GM23338 (cell line): ENCODE results near the gene ABCC12. TPM values are rescaled to one million over a fixed set of nuclear protein-coding genes. Genes with fewer than 3 reads are reported as not detected.

Experiments used
- ATAC-seq: fragments of 200-7000 bp; cut with Tn5 transposase; 3 replicates; pipeline ENCODE4 v1.9.1; 2020
- DNase-seq: peaks from one replicate; pipeline ENCODE4 v3.0.0-alpha.2; 2015; ENCODE audit warnings: low spot score
- H2AFZ ChIP-seq: fragments of 200-600 bp; sonication (generic); 2 replicates; pipeline ENCODE4 v1.8.0; 2016; ENCODE audit warnings: antibody characterized with exemption, mild to moderate bottlenecking, moderate library complexity
- H3F3A ChIP-seq: fragments of 200-600 bp; sonication (generic); replicated peaks from 2 replicates; pipeline ENCODE4 v1.8.0; 2017; ENCODE audit warnings: antibody characterized with exemption, mixed run types, low read depth
- H3K27ac ChIP-seq: fragments of 200-600 bp; sonication (generic); 2 replicates; pipeline ENCODE4 v1.6.1; 2016; ENCODE audit warnings: low read depth
- H3K27me3 ChIP-seq: fragments of 200-600 bp; sonication (generic); 2 replicates; pipeline ENCODE4 v1.8.0; 2016; ENCODE audit warnings: mild to moderate bottlenecking, mixed run types, moderate library complexity; ENCODE audit not compliant: insufficient read depth
- H3K36me3 ChIP-seq: fragments of 200-600 bp; sonication (generic); 2 replicates; pipeline ENCODE4 v1.8.0; 2016; ENCODE audit warnings: mild to moderate bottlenecking; ENCODE audit not compliant: insufficient read depth
- H3K4me1 ChIP-seq: fragments of 200-600 bp; sonication (generic); 2 replicates; pipeline ENCODE4 v1.8.0; 2016; ENCODE audit warnings: mild to moderate bottlenecking, moderate library complexity; ENCODE audit not compliant: insufficient read depth
- H3K4me2 ChIP-seq: fragments of 200-600 bp; sonication (generic); 2 replicates; pipeline ENCODE4 v1.7.1; 2017; ENCODE audit warnings: mixed run types
- H3K4me3 ChIP-seq: fragments of 200-600 bp; sonication (generic); 2 replicates; pipeline ENCODE4 v1.6.1; 2016; ENCODE audit warnings: mixed run types
- H3K79me2 ChIP-seq: fragments of 200-600 bp; sonication (generic); replicated peaks from 2 replicates; pipeline ENCODE4 v1.8.0; 2017; ENCODE audit warnings: mild to moderate bottlenecking; ENCODE audit not compliant: insufficient read depth
- H3K9me2 ChIP-seq: fragments of 200-600 bp; sonication (generic); 2 replicates; pipeline ENCODE4 v1.8.0; 2017; ENCODE audit not compliant: insufficient read depth
- H4K20me1 ChIP-seq: fragments of 200-600 bp; sonication (generic); replicated peaks from 2 replicates; pipeline ENCODE4 v1.8.0; 2017; ENCODE audit warnings: mild to moderate bottlenecking; ENCODE audit not compliant: insufficient read depth
- H3K27ac Mint-ChIP-seq: 2 replicates; pipeline ENCODE4 v1.8.0; 2020; ENCODE audit warnings: inconsistent platforms, mild to moderate bottlenecking, moderate library complexity, mixed read lengths
- H3K27me3 Mint-ChIP-seq: 3 replicates; pipeline ENCODE4 v1.8.0; 2022; ENCODE audit warnings: low read depth, mild to moderate bottlenecking, moderate library complexity, mixed read lengths, inconsistent platforms; ENCODE audit not compliant: insufficient read depth, poor library complexity
- H3K36me3 Mint-ChIP-seq: 3 replicates; pipeline ENCODE4 v1.8.0; 2021; ENCODE audit warnings: low read depth, mild to moderate bottlenecking, inconsistent platforms, moderate library complexity, mixed read lengths
- H3K4me1 Mint-ChIP-seq: 3 replicates; pipeline ENCODE4 v1.8.0; 2020; ENCODE audit warnings: mild to moderate bottlenecking, inconsistent platforms, mixed read lengths
- H3K4me3 Mint-ChIP-seq: 3 replicates; pipeline ENCODE4 v1.8.0; 2021; ENCODE audit warnings: moderate library complexity, mild to moderate bottlenecking, inconsistent platforms, mixed read lengths
- H3K9me3 Mint-ChIP-seq: 3 replicates; pipeline ENCODE4 v1.8.0; 2020; ENCODE audit warnings: moderate library complexity, mild to moderate bottlenecking, inconsistent platforms, mixed read lengths
- CREB1 ChIP-seq: fragments of 250-450 bp; sonication (Bioruptor Pico); IDR thresholded peaks from 2 replicates; pipeline ENCODE4 v1.5.0; 2020; ENCODE audit warnings: low read depth, mild to moderate bottlenecking, moderate library complexity
- EZH2 ChIP-seq: fragments of 200-600 bp; sonication (generic); IDR thresholded peaks from one replicate; pipeline ENCODE4 v1.8.0; 2017; ENCODE audit warnings: antibody characterized with exemption, mild to moderate bottlenecking, low read depth; ENCODE audit not compliant: unreplicated experiment
- EZH2phosphoT487 ChIP-seq: fragments of 200-600 bp; sonication (generic); IDR thresholded peaks from one replicate; pipeline ENCODE4 v1.8.1; 2018; ENCODE audit warnings: antibody characterized with exemption; ENCODE audit not compliant: unreplicated experiment
- JUNB ChIP-seq: IDR thresholded peaks from one replicate; pipeline ENCODE4 v1.6.1; 2016; ENCODE audit warnings: antibody characterized with exemption; ENCODE audit not compliant: unreplicated experiment
- NANOG ChIP-seq: IDR thresholded peaks from 2 replicates; pipeline ENCODE4 v1.6.1; 2016; ENCODE audit warnings: antibody characterized with exemption, borderline replicate concordance
- POLR2AphosphoS5 ChIP-seq: IDR thresholded peaks from 2 replicates; pipeline ENCODE4 v1.6.1; 2016; ENCODE audit warnings: antibody characterized with exemption, low read depth
- STAT1 ChIP-seq: IDR thresholded peaks from one replicate; pipeline ENCODE4 v1.6.1; 2016; ENCODE audit warnings: antibody characterized with exemption; ENCODE audit not compliant: unreplicated experiment
- ZNF114 ChIP-seq: fragments of 250-450 bp; sonication (Bioruptor Pico); IDR thresholded peaks from 2 replicates; pipeline ENCODE4 v1.5.0; 2020; ENCODE audit warnings: mild to moderate bottlenecking, moderate library complexity
- ZNF331 ChIP-seq: fragments of 250-450 bp; sonication (Bioruptor Pico); IDR thresholded peaks from 2 replicates; pipeline ENCODE4 v1.5.0; 2020; ENCODE audit warnings: low read depth, mild to moderate bottlenecking, moderate library complexity
- polyA plus RNA-seq: library from polyadenylated mRNA; unstranded; fragments of >200 nt; fragmentation: Nextera tagmentation; extraction: Ambion mirVana; gene quantifications from 2 replicates; pipeline ENCODE4 v1.2.1, GENCODE V29; 2016
- total RNA-seq: library from RNA; depleted of rRNA; stranded (reverse); fragments of >200 nt; shearing (Covaris generic); gene quantifications from 2 replicates; pipeline ENCODE4 v1.2.3, GENCODE V29; 2014
- TF ChIP-seq, protein P1 (sequence below): fragments of 250-450 bp; sonication (Bioruptor Pico); IDR thresholded peaks from 2 replicates; pipeline ENCODE4 v1.5.0; 2020; ENCODE audit warnings: mild to moderate bottlenecking, moderate library complexity
- TF ChIP-seq, protein P2 (sequence below): IDR thresholded peaks from one replicate; pipeline ENCODE4 v1.6.1; 2018; ENCODE audit warnings: antibody characterized with exemption; ENCODE audit not compliant: unreplicated experiment
- TF ChIP-seq, protein P3 (sequence below): IDR thresholded peaks from 2 replicates; pipeline ENCODE4 v1.6.1; 2016; ENCODE audit warnings: antibody characterized with exemption

The ABCC12 gene
- total and polyA plus RNA-seq, 2 experiments from 2014 or later = not detected

GRCh38 chr16:48172682-48173081 lies 16.9 kb upstream of the ABCC12 start:
- DNase-seq (no peak), ATAC-seq (no peak)
- Histone ChIP-seq H3K27me3 (no peaks in the 10 kb centered on the region), H3K27ac (no peak overlapping the region), H3K4me2 (no peak overlapping the region), H3K79me2 (no peaks in the 10 kb centered on the region), H3K36me3 (no peaks in the 10 kb centered on the region), H3F3A (no peaks in the 10 kb centered on the region), H3K4me3 (no peak overlapping the region), H2AFZ (no peak overlapping the region), H3K9me2 (no peaks in the 10 kb centered on the region), H3K4me1 (no peaks in the 10 kb centered on the region), H4K20me1 (no peaks in the 10 kb centered on the region)
- TF ChIP-seq ZNF114 (CRISPR knock-in tag) (no peak), NANOG (no peak)
- no peak overlapping the region for H3K4me3 Mint-ChIP-seq
- H3K27me3 Mint-ChIP-seq = peaks cover 4% of the 10 kb centered on the region
- H3K27ac Mint-ChIP-seq = no peak overlapping the region
- no peaks in the 10 kb centered on the region for H3K4me1 Mint-ChIP-seq
- H3K9me3 Mint-ChIP-seq = no peaks in the 10 kb centered on the region
- no peaks in the 10 kb centered on the region for H3K36me3 Mint-ChIP-seq

- ATAC-seq = no peak
- Histone ChIP-seq H3K27me3 (no peaks in the 10 kb centered on the region), H3K27ac (no peak overlapping the region), H2AFZ (no peak overlapping the region), H3K4me3 (no peak overlapping the region), H4K20me1 (no peaks in the 10 kb centered on the region), H3K36me3 (no peaks in the 10 kb centered on the region), H3K4me1 (no peaks in the 10 kb centered on the region), H3K9me2 (no peaks in the 10 kb centered on the region), H3K4me2 (no peak overlapping the region), H3F3A (no peaks in the 10 kb centered on the region), H3K79me2 (no peaks in the 10 kb centered on the region)
- DNase-seq = no peak
- no peaks in the 10 kb centered on the region for H3K9me3 Mint-ChIP-seq
- H3K36me3 Mint-ChIP-seq = no peaks in the 10 kb centered on the region
- H3K27me3 Mint-ChIP-seq = peaks cover 6% of the 10 kb centered on the region
- no peak overlapping the region for H3K4me3 Mint-ChIP-seq
- peaks cover 10% of the 10 kb centered on the region for H3K4me1 Mint-ChIP-seq
- H3K27ac Mint-ChIP-seq = no peak overlapping the region
- TF ChIP-seq NANOG (no peak), CREB1 (CRISPR knock-in tag) (no peak), ZNF114 (CRISPR knock-in tag) (no peak), JUNB (no peak), EZH2 (no peak), EZH2phosphoT487 (no peak), POLR2AphosphoS5 (no peak), STAT1 (no peak), ZNF331 (CRISPR knock-in tag) (no peak)
- TF ChIP-seq, protein P1, sequence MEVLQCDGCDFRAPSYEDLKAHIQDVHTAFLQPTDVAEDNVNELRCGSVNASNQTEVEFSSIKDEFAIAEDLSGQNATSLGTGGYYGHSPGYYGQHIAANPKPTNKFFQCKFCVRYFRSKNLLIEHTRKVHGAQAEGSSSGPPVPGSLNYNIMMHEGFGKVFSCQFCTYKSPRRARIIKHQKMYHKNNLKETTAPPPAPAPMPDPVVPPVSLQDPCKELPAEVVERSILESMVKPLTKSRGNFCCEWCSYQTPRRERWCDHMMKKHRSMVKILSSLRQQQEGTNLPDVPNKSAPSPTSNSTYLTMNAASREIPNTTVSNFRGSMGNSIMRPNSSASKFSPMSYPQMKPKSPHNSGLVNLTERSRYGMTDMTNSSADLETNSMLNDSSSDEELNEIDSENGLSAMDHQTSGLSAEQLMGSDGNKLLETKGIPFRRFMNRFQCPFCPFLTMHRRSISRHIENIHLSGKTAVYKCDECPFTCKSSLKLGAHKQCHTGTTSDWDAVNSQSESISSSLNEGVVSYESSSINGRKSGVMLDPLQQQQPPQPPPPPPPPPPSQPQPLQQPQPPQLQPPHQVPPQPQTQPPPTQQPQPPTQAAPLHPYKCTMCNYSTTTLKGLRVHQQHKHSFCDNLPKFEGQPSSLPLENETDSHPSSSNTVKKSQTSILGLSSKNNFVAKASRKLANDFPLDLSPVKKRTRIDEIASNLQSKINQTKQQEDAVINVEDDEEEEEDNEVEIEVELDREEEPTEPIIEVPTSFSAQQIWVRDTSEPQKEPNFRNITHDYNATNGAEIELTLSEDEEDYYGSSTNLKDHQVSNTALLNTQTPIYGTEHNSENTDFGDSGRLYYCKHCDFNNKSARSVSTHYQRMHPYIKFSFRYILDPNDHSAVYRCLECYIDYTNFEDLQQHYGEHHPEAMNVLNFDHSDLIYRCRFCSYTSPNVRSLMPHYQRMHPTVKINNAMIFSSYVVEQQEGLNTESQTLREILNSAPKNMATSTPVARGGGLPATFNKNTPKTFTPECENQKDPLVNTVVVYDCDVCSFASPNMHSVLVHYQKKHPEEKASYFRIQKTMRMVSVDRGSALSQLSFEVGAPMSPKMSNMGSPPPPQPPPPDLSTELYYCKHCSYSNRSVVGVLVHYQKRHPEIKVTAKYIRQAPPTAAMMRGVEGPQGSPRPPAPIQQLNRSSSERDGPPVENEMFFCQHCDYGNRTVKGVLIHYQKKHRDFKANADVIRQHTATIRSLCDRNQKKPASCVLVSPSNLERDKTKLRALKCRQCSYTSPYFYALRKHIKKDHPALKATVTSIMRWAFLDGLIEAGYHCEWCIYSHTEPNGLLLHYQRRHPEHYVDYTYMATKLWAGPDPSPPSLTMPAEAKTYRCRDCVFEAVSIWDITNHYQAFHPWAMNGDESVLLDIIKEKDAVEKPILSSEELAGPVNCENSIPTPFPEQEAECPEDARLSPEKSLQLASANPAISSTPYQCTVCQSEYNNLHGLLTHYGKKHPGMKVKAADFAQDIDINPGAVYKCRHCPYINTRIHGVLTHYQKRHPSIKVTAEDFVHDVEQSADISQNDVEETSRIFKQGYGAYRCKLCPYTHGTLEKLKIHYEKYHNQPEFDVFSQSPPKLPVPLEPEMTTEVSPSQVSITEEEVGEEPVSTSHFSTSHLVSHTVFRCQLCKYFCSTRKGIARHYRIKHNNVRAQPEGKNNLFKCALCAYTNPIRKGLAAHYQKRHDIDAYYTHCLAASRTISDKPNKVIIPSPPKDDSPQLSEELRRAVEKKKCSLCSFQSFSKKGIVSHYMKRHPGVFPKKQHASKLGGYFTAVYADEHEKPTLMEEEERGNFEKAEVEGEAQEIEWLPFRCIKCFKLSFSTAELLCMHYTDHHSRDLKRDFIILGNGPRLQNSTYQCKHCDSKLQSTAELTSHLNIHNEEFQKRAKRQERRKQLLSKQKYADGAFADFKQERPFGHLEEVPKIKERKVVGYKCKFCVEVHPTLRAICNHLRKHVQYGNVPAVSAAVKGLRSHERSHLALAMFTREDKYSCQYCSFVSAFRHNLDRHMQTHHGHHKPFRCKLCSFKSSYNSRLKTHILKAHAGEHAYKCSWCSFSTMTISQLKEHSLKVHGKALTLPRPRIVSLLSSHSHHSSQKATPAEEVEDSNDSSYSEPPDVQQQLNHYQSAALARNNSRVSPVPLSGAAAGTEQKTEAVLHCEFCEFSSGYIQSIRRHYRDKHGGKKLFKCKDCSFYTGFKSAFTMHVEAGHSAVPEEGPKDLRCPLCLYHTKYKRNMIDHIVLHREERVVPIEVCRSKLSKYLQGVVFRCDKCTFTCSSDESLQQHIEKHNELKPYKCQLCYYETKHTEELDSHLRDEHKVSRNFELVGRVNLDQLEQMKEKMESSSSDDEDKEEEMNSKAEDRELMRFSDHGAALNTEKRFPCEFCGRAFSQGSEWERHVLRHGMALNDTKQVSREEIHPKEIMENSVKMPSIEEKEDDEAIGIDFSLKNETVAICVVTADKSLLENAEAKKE (CRISPR knock-in tag) = no peak
- TF ChIP-seq, protein P2, sequence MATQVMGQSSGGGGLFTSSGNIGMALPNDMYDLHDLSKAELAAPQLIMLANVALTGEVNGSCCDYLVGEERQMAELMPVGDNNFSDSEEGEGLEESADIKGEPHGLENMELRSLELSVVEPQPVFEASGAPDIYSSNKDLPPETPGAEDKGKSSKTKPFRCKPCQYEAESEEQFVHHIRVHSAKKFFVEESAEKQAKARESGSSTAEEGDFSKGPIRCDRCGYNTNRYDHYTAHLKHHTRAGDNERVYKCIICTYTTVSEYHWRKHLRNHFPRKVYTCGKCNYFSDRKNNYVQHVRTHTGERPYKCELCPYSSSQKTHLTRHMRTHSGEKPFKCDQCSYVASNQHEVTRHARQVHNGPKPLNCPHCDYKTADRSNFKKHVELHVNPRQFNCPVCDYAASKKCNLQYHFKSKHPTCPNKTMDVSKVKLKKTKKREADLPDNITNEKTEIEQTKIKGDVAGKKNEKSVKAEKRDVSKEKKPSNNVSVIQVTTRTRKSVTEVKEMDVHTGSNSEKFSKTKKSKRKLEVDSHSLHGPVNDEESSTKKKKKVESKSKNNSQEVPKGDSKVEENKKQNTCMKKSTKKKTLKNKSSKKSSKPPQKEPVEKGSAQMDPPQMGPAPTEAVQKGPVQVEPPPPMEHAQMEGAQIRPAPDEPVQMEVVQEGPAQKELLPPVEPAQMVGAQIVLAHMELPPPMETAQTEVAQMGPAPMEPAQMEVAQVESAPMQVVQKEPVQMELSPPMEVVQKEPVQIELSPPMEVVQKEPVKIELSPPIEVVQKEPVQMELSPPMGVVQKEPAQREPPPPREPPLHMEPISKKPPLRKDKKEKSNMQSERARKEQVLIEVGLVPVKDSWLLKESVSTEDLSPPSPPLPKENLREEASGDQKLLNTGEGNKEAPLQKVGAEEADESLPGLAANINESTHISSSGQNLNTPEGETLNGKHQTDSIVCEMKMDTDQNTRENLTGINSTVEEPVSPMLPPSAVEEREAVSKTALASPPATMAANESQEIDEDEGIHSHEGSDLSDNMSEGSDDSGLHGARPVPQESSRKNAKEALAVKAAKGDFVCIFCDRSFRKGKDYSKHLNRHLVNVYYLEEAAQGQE = no peak
- TF ChIP-seq, protein P3, sequence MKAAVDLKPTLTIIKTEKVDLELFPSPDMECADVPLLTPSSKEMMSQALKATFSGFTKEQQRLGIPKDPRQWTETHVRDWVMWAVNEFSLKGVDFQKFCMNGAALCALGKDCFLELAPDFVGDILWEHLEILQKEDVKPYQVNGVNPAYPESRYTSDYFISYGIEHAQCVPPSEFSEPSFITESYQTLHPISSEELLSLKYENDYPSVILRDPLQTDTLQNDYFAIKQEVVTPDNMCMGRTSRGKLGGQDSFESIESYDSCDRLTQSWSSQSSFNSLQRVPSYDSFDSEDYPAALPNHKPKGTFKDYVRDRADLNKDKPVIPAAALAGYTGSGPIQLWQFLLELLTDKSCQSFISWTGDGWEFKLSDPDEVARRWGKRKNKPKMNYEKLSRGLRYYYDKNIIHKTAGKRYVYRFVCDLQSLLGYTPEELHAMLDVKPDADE = no peak
Observed at GRCh38 chr16:48169896-48170295, 14.1 kb upstream of the ABCC12 start.
